ENCODE measurements around the gene IFT27.

The IFT27 gene

DNA sequence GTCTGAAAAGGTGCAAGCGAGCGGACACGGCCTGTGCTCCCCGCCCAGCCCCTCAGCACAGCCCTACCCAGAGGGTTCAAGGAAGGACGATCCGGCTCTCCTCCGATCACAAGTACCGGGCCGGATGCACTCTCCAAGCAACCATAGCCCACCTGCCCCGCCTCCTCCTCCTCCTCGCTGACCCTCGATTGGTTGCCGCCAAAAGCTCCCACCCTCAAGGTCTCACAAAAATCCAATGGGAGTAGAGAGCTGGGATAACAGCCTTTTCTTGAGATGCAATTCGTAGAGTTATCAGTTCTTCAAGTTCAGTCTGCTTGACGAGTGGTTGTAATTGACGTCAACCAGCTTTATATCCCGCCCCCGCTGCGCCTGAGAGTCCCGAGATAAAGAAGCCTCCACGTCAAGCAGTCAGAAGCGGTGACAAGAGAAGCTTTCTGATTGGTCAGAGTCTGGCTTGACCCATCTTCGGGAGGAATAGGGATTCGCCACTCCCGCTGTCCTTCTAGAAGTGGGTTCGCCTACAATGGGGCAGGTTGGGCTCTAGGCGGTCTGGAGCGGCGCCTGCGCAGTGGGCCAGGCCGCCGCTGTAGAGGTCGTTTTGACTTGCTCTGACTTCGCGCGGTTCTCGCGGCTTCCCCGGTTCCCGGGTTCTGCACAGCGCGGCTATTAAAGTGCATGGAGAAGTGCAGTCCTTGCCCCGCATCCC is at the start of gene IFT27:
TSS of gene IFT27 (minus strand) at position 156 of the 706 bp plus-strand sequence. CDS start 412 bp downstream, outside the sequence.
- in situ Hi-C loops (cut with HindIII; ENCODE audit: low sequenced_read_pairs) = loop anchor here (5.0 to 10.0 kb wide), 2 partner anchors 61 to 189 kb away; no protein-coding TSS in a partner anchor

DNA sequence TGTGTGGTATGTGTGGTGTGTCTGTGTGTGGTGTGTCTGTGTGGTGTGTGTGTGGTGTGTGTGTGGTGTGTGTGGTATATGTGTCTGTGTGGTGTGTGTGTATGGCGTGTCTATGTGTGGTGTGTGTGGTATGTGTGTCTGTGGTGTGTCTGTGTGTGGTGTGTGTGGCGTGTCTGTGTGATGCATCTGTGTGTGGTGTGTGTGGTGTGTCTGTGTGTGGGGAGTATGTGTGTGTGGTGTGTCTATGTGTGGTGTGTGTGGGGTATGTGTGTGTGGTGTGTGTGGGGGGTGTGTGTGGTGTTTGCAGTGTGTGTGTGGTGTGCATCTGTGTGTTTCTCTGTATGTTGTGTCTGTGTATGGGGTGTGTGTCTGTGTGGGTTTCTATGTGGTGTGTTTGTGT is 48.7 kb upstream of the IFT27 start:
- in situ Hi-C loops (cut with HindIII; ENCODE audit: low sequenced_read_pairs) = no loop called here

DNA sequence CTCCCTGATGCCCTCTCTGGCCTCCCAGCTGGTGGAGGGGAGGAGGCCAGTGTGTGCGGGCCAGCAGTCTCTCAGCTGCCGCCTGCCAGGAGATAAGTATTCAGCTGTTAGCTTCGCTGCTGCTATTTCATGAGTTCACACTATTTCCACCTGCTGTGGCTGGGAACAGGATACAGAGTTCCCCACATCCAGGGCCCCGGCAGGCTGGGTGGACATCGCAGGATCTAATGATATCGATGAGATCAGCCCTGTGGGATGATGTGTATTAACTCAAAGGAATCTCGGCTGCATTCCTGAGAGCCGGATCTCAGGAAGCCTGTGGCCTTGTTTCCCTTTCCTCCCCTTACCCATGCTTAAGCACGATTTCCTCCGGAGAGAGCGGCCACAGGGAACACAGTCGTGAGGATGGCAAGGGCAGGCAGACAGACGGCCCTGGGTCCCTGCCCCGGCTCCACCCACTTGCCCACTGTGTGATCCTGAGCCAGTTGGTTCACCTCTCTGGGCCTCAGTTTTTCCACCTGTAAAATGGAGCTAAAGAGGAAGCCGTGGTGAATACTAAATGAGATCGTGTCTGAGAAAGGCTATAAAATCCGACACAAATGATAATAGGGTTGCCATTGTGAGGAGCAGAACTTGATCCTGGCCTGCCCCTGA is 47.4 kb upstream of the IFT27 start:
- in situ Hi-C loops (cut with HindIII; ENCODE audit: low sequenced_read_pairs) = no loop called here

- in situ Hi-C loops (cut with HindIII; ENCODE audit: low sequenced_read_pairs) = no loop called here
These were observed 46.7 kb upstream of the IFT27 start for GRCh38 chr22:36822581-36822980.

GRCh38 chr22:36819112-36819511 is 43.2 kb upstream of the IFT27 start:
- in situ Hi-C loops (cut with HindIII; ENCODE audit: low sequenced_read_pairs) = no loop called here

- in situ Hi-C loops (cut with HindIII; ENCODE audit: low sequenced_read_pairs) = no loop called here
These were observed 42.2 kb upstream of the IFT27 start for GRCh38 chr22:36818010-36818642.

- in situ Hi-C loops (cut with HindIII; ENCODE audit: low sequenced_read_pairs) = no loop called here
These were observed 41.6 kb upstream of the IFT27 start for GRCh38 chr22:36817525-36817848.

- in situ Hi-C loops (cut with HindIII; ENCODE audit: low sequenced_read_pairs) = no loop called here
These were observed 41.0 kb upstream of the IFT27 start, which contains the start of gene PVALB for GRCh38 chr22:36816636-36817524. Gene PVALB, minus strand, starts transcription at chr22:36817035. Its CDS starts 30 bp downstream, at chr22:36817005.

GRCh38 chr22:36816339-36816635 is 40.4 kb upstream of the IFT27 start:
- in situ Hi-C loops (cut with HindIII; ENCODE audit: low sequenced_read_pairs) = no loop called here

GRCh38 chr22:36815558-36816338 is 39.8 kb upstream of the IFT27 start:
- in situ Hi-C loops (cut with HindIII; ENCODE audit: low sequenced_read_pairs) = no loop called here

- in situ Hi-C loops (cut with HindIII; ENCODE audit: low sequenced_read_pairs) = no loop called here
These were observed 38.9 kb upstream of the IFT27 start for GRCh38 chr22:36814801-36815200.

- in situ Hi-C loops (cut with HindIII; ENCODE audit: low sequenced_read_pairs) = no loop called here
These were observed 35.3 kb upstream of the IFT27 start for GRCh38 chr22:36811094-36811800.

DNA sequence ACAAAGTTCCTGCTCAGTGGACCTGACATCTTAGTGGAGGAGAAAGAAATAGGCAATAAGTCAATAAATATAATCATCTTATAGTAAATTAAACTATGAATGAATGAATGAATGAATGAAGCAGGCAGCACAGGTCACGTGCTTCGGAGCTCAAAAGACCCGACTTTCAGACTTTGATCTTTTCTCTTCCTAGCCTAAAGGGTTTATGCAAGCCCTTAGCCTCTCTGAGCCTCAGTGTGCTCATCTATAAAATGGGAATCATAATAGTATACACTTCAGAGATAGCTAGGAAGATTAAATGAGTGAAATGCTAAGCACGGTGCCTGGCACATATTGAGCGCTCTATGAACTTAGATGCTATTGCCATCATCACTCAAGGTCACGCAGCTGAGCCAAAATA is 33.4 kb upstream of the IFT27 start:
- in situ Hi-C loops (cut with HindIII; ENCODE audit: low sequenced_read_pairs) = no loop called here

DNA sequence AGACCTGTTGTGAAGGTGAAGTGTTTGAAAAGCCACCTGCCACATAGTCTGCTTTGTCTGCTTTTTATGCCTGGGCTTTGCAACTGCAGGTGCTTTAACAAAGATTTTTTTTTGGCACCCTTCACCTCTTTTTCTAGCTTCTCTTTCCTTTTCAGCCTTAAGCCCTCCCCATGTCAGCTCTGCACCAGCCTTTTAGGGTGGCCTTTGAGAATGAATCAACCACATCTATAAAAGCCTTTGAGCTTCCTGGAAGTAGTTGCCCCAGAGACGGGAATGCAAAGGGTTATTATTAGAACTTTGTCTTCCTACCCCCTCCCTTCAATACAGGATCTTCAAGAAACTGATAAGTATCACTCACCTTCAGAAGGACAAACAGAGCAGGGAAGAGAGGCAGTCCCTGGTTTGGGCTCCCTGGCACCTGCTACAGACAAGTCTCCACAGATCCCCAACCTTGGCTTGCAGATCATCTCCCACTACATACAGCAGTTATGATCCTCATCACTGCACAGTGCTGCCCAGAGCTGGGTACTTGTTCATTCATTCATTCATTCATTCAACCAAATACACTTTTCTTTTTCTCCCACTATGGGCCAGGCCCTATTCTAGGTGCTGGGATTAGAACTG is 32.9 kb upstream of the IFT27 start:
- in situ Hi-C loops (cut with HindIII; ENCODE audit: low sequenced_read_pairs) = no loop called here

- in situ Hi-C loops (cut with HindIII; ENCODE audit: low sequenced_read_pairs) = no loop called here
These were observed 31.7 kb upstream of the IFT27 start for GRCh38 chr22:36807627-36808026.

DNA sequence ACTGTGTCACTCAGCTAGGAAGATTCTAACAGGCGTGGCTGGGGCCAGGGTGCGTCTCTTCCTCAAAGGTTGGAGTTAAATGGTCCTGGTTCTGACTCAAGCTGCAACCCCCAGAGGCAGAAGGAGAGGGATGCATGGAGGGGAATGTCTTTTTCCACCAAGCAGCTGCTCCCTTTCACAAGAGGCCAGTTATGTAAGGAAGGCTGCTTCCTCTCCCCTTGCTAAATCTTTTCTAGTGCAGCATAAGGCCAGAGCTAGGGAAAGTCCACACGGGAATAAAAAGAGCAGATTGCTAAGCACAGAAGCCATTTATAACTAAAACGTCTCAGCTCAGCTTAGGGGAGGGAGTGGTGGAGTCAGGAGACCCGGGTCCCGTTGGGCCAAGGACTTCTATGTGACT is 30.9 kb upstream of the IFT27 start:
- in situ Hi-C loops (cut with HindIII; ENCODE audit: low sequenced_read_pairs) = no loop called here

GRCh38 chr22:36803358-36803757 is 27.4 kb upstream of the IFT27 start:
- in situ Hi-C loops (cut with HindIII; ENCODE audit: low sequenced_read_pairs) = no loop called here

DNA sequence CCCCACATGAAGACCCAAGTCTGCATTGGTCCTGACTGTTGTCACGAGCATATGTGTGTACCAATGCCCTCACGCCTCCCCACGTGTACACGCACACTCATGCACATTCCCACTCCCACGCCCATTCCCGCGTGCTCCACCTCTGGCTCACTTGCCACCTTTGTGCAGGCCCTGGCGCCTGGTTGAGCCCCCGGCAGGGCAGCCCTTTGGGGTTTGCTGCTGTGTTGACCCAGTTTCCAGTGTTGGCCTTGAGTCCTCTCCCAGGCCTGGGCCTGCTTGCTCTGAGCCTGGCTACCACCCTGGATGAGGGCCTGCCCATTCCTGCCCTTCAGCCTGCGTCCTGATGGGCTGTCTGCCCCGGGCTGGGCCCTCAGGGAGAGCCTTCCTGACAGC is 22.8 kb upstream of the IFT27 start:
- in situ Hi-C loops (cut with HindIII; ENCODE audit: low sequenced_read_pairs) = no loop called here

DNA sequence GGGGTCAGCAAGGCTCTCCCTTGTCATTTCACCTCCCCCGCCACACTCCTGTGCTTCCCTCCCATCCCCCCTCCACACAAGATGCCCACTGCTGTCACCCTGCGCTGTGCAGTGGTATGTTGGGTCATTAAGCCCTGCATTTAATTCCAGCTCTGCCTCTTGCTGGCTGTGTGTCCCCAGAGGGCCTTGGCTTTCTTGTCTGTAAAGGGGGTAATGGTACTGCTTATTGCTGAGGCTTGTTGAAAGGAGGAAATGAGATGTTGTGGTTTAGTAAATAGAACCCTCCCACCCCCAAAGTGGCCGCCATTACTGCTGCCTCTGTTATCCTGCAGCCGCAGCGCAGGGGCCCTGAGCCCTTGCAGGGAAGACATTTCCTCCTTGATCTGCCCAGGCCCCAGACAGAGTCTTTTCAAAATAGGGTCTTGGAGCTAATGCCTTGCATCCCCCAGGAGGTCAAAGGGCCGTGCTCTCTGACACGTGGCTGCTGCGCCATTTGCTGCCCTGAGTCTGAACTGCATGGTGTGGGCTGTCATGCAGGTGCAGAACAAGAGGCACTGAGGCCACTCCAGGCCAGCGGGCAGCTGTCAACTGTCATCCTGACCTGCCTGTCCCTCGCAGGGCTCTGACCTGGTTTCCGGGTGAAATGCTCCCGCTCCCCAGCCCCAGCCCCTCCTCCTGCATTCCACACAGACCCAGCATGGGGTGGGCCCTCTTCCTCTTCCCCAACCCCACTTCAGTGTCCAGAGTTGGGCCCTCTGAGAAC is 22.2 kb upstream of the IFT27 start:
- in situ Hi-C loops (cut with HindIII; ENCODE audit: low sequenced_read_pairs) = no loop called here

Data from DLD1 (cell line).